GM18517 (cell line): ENCODE measurements around the gene MS4A6A.
"Not testable (repeated sequence)": the region's sequence is repeated elsewhere in the genome, so short reads cannot be mapped to it uniquely, and the experiment has no call there.

ENCODE experiments used
- ATAC-seq: cut with Tn5 transposase; IDR thresholded peaks from one replicate; pipeline ENCODE4 v1.9.1; 2021; ENCODE audit warnings: mild to moderate bottlenecking, moderate library complexity; ENCODE audit not compliant: unreplicated experiment

The MS4A6A gene

DNA sequence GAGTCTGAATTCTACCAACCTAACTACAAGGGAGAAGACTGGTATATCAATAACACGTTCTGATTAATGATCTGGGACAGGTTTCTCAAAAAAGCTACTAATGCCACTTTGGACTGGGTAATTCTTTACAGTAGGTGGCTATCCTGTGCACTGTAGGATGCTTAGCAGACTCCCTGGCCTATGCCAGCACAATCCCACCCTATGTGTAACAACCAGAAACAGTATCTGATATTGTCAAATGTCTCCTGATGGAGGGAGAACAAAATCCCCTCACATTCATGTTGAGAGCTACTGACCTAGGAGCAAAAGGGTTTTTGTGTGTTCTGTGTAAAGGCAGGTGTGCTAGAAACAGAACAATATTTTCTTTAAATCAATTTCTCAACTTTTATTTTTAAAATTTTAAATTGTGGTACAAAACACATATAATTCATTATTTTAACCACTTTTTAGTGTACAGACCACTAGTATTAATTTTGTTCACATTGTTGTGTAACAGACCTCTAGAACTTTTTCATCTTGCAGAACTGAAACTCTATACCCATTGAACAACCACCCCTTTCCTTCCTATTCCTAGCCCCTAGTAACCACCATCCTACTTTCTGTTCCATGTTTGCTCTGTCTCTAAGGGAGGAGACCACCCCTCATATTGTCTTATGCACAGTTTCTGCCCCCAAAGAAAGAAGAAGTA lies 2.1 kb upstream of the MS4A6A start:
- ATAC-seq = peak; percentile 48

DNA sequence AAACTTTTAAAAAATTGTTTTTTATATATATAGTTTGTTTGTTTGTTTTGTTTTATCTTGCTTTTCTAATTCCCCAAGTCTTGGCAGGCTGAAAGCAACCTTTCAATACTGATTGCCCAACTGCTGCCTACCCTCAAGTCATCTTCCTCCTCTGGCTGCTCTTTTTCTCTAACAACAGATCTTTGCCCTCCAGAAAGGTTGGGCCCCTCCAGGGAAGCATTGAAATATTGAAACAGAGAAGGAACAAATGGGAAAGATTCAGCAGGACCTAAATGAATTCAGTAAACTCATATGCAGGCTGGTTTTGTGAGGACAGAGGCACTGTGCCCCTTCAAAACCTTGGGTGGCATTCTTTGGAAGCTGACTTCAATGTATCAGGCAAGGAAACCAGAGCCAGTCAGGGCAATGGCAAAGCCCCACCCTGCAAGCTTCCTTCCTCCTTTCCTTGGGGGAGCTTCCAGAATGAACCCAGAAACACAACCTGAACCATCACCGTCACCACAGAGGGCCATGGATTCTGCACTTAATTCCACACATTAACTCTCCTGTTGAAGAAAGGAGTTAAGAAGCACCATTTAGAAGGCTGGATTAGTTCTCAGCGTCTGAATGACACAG lies 815 bp upstream of the MS4A6A start:
- ATAC-seq = no peak

DNA sequence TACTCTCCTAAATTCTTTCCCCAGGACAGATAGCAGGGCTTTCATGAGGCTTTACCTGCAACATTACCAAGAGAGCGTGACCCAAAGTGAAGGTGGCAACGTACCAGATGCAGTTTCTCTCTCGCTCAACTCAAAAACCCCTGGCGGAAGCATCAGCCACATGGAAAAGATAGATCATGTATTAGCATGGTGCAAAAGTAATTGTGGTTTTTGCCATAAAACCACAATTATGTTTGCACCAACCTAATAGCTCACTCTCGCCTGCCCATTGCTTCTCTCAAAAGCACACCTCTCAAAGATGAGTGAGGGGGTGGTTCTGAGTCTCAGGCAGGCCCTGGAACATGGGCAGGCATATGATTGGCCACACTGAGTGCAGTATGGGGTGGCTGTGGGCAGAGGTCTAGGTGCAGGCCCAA lies 7.0 kb downstream of the MS4A6A start:
- ATAC-seq = peak; percentile 53

DNA sequence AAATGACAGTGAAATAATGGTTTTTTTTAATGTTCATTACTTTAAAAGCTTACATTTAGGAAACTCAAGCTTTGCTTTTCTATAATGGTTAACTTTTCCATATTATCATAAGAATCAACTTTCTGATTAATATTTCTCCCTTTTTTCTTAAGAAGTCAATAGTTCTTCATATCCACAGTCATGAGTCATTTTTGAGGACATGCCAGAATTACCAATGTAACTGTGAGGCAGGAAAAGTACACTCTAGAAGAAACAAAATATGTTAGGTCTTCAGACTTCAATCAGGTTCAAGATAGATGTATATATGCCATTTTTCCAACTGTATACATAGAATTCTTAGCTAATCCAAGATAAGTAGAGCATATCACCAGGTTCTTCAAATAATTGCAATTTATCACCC lies 10.9 kb downstream of the MS4A6A start:
- ATAC-seq = no peak

DNA sequence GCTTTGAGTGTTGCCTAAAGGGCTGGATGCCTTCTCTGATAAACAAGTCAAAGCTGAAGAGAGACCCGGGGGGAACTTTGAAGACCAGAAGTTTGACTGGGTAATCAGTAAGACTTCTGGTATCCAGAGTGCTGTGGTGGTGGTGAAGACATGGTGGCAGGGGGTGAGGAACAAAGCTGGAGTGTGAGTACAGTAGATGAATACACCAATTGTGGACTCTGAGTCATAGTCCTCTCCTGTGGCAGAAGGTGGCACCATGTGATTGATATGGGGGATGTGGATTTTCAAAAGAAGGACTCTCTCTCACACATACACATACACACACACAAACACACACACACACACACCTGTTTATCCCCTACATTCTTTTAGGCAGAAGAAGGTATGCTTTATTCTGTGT lies 12.3 kb downstream of the MS4A6A start:
- ATAC-seq = no peak

DNA sequence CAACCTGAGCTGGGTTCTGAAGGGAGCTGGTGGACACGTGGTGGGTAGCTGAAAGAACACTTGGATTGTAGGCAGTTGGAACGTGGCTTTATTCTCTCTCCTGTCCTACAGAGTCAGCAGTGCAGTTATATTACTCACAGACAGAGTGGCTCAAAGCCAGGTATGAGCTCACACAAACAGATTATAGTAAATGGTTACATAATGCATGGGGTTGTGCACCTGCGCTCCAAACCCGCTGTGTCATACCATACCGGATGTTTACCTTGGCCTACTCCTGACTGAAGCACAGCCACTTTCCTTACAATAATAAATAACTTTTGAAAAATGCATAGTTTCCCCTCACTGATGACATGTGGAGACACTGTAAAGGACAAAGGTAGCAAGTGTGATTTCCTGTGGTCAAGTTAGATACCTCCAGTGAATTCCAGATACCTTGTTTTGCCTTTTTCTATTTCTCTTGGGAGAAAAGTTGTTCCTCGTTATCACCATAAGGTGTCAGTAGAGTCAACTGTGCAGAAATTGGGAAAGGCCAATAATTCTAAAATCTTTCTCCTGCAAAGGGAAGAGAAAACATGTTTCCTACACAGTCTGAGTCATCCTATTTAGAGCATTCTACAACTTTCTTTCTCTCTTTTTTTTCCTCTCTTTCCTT lies 13.5 kb downstream of the MS4A6A start:
- no peak for ATAC-seq

DNA sequence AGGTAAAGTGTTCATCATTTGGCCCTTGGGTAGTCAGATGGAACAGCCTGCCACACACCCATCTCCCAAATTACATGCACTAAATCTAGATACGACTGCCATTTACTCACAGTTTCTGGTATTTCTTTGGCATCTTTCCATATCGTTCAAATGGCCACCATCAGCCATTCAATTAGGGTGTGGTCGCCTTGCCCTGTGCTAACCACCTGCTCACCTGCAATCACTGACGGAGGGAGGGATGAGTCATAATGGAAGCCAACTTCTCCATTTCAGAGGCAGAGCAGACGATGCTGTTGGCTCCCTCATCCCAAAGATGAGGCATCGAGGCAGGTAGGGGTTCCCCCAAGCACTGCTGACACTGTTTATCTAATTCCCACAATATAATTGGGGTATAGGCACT lies 14.6 kb downstream of the MS4A6A start:
- no peak for ATAC-seq

DNA sequence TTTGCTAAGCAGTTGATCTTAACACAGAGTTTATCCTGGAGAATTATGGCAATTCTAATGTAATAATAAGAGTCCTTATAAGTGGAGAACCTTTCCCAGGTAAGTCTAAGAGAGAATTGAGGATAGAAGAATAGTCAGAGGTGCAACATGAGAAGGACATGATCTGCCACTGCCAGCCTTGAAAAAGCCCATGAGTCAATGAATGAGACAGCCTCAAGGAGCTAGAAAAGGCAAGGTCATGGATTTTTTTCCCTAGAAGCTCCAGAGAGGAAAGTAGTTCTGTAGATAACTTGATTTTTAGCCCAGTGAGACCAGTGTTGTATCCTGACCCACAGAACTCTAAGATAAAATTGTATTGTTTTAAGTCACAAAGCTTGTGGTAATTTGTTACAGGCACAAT lies 16.9 kb downstream of the MS4A6A start:
- ATAC-seq = no peak

DNA sequence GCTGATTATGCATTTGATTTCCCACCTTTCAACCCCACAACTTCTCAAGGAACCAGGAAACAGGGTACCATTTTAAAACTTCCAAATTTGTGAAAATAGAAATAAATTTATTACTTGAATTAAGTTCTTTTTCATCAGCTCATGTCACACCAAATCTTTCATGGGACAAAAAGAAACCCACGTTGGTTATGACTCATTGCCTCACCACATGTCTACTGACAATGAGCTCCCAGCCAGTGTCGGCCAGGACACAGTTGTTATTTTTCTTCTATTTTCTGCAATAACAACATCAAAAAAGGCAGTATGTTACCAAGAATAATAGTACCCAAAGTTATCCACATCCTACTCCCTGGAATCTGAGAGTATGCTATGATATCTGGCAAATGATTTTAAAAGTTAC lies 17.3 kb downstream of the MS4A6A start:
- ATAC-seq = no peak

DNA sequence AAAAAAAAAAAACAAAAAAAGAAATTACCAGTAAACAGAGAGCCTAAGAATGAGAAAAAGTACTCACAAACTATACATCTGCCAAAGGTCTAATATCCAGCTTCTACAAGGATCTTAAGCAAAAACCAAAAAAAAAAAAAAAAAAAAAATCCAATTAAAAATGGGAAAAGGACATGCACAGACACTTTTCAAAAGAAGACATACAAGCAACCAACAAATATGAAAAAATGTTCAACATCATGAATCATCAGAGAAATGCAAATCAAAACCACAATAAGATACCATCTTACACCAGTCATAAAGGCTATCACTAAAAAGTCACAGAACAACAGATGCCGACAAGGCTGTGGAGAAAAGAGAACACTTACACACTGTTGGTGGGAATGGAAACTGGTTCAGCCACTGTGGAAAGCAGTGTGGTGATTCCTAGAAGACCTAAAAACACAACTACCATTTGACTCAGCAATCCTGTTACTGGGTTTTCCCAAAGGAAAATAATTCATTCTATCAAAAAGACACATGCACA lies 18.3 kb downstream of the MS4A6A start:
- ATAC-seq = no peak

DNA sequence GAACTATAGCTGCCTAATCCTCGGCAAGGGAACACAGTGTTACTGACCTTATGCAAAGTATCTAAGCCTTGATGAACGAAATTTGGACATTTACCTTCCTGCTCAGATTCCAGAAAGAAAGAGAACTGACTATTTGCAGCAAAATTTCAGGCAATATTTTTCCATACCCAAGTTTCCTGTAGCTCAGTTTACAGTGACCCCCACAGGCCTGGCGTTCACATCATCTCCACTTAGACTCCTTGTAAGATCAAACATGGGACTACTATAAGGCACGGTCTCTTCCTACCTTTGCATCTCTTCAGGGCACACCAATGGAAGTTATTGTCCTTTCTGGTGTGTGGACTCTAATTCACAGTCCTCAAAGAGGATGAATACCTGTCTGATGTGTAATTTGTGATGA lies 21.1 kb downstream of the MS4A6A start:
- ATAC-seq = no peak

DNA sequence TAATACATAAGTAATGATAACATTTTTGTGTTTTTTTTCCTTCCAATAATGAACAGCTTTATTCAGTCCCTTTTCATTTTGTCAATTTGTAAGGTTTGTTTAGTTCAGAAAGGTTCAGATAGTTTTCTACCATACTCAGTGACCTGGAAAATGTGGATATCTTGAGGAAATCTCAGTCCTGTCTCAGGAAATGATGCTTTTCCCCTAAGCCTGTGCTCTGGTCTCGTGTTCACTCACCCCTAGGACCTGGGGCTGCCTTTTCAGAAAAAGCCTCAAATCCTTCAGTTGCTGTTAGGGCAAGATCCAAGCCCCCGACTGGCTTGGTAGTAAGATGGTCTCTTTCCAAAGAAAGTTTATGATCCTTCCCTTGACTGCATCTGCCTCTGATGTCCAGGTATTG lies 21.8 kb downstream of the MS4A6A start:
- ATAC-seq = no peak

DNA sequence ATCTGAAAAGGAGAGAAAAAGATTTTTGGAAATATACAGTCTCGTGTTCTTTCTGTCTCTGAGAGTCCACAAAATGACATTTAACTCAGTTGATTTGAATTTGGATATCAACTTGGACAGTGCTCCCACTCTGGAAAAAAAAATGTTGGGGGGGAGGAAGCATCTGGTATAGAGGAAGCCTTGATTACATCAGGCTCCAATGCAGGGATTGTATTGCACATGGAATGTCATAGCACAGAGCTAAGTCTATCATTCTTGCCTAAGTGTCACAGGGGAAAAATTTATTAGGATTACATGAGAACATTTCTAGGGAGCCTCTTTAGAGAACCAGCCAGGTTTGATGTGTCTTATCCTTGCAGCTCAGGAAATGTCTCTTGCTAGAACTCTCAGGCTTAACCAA lies 23.0 kb downstream of the MS4A6A start:
- ATAC-seq = no peak

DNA sequence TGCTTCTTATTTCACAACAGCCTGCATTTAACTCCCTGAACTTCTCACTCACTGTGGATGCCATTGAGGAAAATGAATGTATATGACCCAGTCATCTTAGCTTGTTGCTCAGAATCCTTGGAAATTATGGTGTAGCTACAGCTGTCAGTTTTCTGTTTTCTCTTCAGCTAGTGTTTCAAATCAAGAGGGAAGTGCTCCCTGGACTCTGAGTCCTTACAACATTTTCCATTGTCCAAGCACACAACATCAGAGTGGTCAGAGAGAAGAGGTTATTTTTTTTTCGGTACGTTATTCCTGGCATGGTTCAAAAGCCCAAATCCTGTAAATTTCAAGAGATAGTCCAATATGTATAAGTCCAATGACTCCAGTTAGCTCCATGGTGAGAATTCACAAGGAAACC lies 23.6 kb downstream of the MS4A6A start:
- no peak for ATAC-seq

DNA sequence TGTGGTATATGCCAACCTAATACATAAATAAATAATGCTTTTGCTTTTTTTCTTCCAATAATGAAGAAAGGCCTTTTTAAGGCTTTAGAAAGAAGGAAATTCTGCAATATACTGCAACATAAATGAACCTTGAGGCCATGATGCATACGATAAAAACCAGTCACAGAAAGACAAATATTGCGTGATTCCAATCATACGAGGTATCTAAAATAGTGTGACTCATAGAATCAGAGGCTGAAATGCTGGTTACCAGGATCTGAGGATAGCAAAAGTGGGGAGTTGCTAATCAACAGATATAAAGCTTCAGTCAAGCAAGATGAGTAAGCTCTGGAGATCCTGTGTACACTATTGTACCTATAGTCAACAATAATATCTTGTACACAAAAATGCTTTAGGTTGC lies 24.2 kb downstream of the MS4A6A start:
- no peak for ATAC-seq

DNA sequence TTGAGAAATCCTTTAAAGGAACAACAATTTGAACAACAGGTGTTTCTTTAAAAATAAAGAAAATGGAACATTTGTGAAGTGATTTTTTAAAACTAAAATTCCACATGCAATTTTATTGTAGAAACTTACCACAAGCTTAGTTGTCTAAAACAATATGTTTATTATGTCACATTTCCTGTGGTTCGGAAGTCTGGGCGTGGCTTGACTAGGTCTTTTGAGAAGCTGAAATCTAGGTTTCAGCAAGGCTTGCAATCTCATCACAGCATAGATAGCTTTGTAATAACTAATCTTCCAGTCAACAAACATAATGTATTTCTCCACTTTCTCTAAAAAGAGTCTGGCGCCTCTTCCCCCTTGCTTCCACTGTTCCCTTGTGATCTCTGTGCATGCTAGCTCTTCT lies 27.0 kb downstream of the MS4A6A start:
- no peak for ATAC-seq

DNA sequence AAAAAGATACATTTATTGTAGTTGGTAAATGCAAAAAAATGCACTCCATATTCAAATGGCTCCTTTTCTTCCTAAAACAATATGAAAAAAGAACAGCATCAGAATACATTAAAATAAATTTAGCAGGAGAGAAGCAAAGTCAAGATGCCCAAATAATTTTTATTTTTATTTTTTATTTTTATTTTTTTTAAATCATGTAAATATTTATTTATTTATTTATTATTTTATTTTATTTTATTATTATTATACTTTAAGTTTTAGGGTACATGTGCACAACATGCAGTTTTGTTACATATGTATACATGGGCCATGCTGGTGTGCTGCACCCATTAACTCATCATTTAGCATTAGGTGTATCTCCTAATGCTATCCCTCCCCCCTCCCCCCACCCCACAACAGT lies 30.2 kb downstream of the MS4A6A start:
- ATAC-seq = not testable (repeated sequence)

DNA sequence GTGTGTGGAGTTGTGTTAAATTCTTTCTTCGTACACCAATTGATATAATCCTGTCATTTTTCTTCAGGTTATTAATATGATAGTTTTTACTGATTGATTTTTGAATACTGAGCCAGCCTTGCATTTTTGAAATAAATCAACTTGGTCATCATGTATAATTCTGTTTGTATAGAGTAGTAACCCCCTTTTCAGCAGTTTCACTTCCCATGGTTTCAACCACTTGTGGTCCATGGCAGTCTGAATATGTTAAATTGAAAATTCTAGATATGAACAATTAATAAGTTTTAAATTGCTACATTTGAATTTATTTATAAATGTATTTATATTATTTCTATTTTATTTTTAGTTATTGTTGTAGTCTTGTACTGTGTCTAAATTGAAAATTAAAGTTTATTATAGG lies 32.6 kb downstream of the MS4A6A start:
- ATAC-seq = no peak

DNA sequence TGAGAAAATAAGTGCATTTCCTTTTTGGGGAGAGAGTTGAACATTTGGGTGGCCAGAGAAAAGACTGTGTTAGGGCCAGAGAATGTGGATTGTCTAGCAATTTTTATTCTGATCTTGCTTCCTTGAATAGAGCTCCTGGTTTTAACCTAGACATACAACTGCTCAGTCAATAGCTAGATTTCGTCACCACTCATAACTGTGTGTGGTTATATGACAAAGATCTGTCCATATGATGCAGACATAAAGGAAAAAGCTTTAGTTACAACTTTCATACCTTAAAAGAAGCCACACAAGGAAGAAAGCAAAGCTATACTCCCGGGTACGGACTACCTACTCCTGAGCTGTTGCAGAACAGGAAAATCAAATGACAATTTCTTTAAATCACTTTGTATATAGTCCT lies 37.2 kb downstream of the MS4A6A start:
- ATAC-seq = no peak

DNA sequence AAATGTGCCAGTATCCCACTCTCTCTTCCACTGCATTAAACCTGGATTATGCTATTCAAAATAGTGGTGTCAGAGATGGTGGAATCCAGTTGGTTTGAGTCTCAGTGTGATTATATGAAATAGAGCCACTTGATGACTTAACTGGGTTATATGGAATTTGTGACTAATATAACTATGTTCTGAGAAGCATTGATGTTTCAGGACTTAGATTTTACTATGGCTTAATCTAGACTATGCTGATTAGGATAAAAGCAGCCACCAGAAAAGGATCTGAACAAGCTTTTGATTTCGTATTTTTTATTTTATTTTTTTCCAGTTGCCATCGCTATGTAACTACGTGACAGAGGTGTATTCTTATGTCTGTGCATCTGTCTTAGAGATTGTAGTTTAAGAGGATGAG lies 39.1 kb downstream of the MS4A6A start:
- no peak for ATAC-seq

DNA sequence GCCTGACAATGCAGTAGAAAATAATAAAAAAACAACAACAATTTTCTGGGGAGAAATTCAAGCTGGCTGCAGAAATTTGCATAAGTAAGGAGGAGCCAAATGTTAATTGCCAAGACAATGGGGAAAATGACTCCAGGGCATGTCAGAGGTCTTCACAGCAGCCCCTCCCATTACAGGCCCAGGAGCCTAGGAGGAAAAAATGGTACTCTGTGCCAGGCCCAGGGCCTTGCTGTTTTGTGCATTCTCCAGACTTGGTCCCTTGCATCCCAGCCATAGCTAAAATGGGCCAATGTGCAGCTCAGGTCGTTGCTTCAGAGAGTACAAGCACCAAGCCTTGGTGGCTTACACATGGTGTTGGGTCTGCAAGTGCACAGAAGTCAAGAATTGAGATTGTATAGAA lies 49.0 kb downstream of the MS4A6A start:
- ATAC-seq = no peak

DNA sequence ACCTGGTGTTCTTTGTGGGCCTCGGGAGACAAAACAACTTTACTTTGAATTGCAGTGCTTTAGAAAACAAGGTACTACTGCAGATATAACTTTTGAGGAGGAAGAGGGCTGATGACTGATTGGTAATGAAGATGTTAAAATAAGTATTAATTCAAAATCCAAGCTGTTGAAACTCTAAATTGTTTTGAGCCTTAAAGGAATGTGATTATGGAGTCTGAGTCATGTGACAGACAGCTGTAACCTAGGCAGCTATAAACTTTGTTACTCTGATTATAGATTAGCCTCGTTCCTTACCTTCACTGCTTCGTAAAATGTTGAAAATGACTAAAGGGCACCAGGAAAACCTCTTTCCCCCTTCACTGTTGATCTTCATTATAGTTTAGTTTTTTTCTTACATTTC lies 51.0 kb downstream of the MS4A6A start:
- ATAC-seq = no peak
